Neural cell (in vitro differentiated cells): ENCODE results near the gene PARP12. TPM values are rescaled to one million over a fixed set of nuclear protein-coding genes. Genes with fewer than 3 reads are reported as not detected.

Experiments used
- H2AFZ ChIP-seq: fragments of 200-600, 300-800 bp; sonication (generic), shearing (Covaris generic); 2 replicates; pipeline ENCODE4 v1.6.0; 2014; ENCODE audit warnings: low read depth, mild to moderate bottlenecking, antibody characterized with exemption, low read length, moderate library complexity
- H3F3A ChIP-seq: fragments of 200-600 bp; shearing (Covaris generic); 2 replicates; pipeline ENCODE4 v1.6.1; 2016; ENCODE audit warnings: mild to moderate bottlenecking, moderate library complexity, mixed read lengths, antibody characterized with exemption, low read length; ENCODE audit not compliant: insufficient read depth, poor library complexity, severe bottlenecking
- H3K27ac ChIP-seq: fragments of 200-600, 300-800 bp; sonication (generic), shearing (Covaris generic); 2 replicates; pipeline ENCODE4 v1.5.1; 2014; ENCODE audit warnings: mild to moderate bottlenecking, low read length, moderate library complexity
- H3K27me3 ChIP-seq: fragments of 300-800, 200-600 bp; sonication (generic), shearing (Covaris generic); 2 replicates; pipeline ENCODE4 v1.6.0; 2014; ENCODE audit warnings: mild to moderate bottlenecking, low read depth, low read length, moderate library complexity; ENCODE audit not compliant: insufficient read depth
- H3K36me3 ChIP-seq: fragments of 300-800, 200-600 bp; sonication (generic), shearing (Covaris generic); 2 replicates; pipeline ENCODE4 v1.5.1; 2014; ENCODE audit warnings: mild to moderate bottlenecking, antibody characterized with exemption, low read length, moderate library complexity; ENCODE audit not compliant: insufficient read depth
- H3K4me2 ChIP-seq: fragments of 300-800, 200-600 bp; sonication (generic), shearing (Covaris generic); 2 replicates; pipeline ENCODE4 v1.6.0; 2014; ENCODE audit warnings: mild to moderate bottlenecking, low read length
- H3K4me3 ChIP-seq: fragments of 300-800, 200-600 bp; sonication (generic), shearing (Covaris generic); 2 replicates; pipeline ENCODE4 v1.5.1; 2014; ENCODE audit warnings: mild to moderate bottlenecking, low read length, moderate library complexity
- H3K79me2 ChIP-seq: fragments of 200-600 bp; shearing (Covaris generic); replicated peaks from 2 replicates; pipeline ENCODE4 v1.6.0; 2014; ENCODE audit warnings: mild to moderate bottlenecking, low read length, moderate library complexity; ENCODE audit not compliant: insufficient read depth
- H3K9ac ChIP-seq: fragments of 300-800, 200-600 bp; sonication (generic), shearing (Covaris generic); 2 replicates; pipeline ENCODE4 v1.6.1; 2016; ENCODE audit warnings: mild to moderate bottlenecking, low read length, mixed read lengths
- H3K9me2 ChIP-seq: fragments of 200-600 bp; shearing (Covaris generic); 2 replicates; pipeline ENCODE4 v1.6.1; 2016; ENCODE audit warnings: mild to moderate bottlenecking, low read length, mixed read lengths; ENCODE audit not compliant: insufficient read depth
- H3K9me3 ChIP-seq: fragments of 200-600, 300-800 bp; sonication (generic), shearing (Covaris generic); 2 replicates; pipeline ENCODE4 v1.6.1; 2016; ENCODE audit warnings: mild to moderate bottlenecking, mixed run types, low read length, moderate library complexity, mixed read lengths
- H4K20me1 ChIP-seq: fragments of 200-600 bp; shearing (Covaris generic); 2 replicates; pipeline ENCODE4 v1.6.1; 2016; ENCODE audit warnings: mild to moderate bottlenecking, mixed run types; ENCODE audit not compliant: insufficient read depth
- EP300 ChIP-seq: fragments of 450-650 bp; conservative IDR thresholded peaks from 2 replicates; pipeline ENCODE4 v1.6.1; 2014; ENCODE audit warnings: antibody characterized with exemption, mild to moderate bottlenecking, moderate library complexity; ENCODE audit not compliant: poor library complexity, severe bottlenecking
- EZH2 ChIP-seq: fragments of 200-600, 300-800 bp; shearing (Covaris generic), sonication (generic); IDR thresholded peaks from 2 replicates; pipeline ENCODE4 v1.6.1; 2014; ENCODE audit warnings: antibody characterized with exemption, low read length, borderline replicate concordance, mild to moderate bottlenecking; ENCODE audit not compliant: insufficient read depth, poor library complexity, severe bottlenecking
- MXI1 ChIP-seq: fragments of 450-650 bp; conservative IDR thresholded peaks from 2 replicates; pipeline ENCODE4 v1.6.1; 2014; ENCODE audit warnings: antibody characterized with exemption, mild to moderate bottlenecking; ENCODE audit not compliant: poor library complexity, severe bottlenecking
- POLR2AphosphoS5 ChIP-seq: IDR thresholded peaks from 2 replicates; pipeline ENCODE4 v1.6.1; 2012
- RAD21 ChIP-seq: fragments of 450-650 bp; conservative IDR thresholded peaks from 2 replicates; pipeline ENCODE4 v1.6.1; 2014; ENCODE audit warnings: antibody characterized with exemption, mild to moderate bottlenecking, moderate library complexity
- SMC3 ChIP-seq: fragments of 450-650 bp; conservative IDR thresholded peaks from 2 replicates; pipeline ENCODE4 v1.6.1; 2014; ENCODE audit warnings: antibody characterized with exemption, mild to moderate bottlenecking, moderate library complexity; ENCODE audit not compliant: poor library complexity
- TAF1 ChIP-seq: IDR thresholded peaks from 2 replicates; pipeline ENCODE4 v1.6.1; 2012; ENCODE audit warnings: low read depth
- polyA plus RNA-seq: library from polyadenylated mRNA; depleted of rRNA; stranded (reverse); fragments of >200 nt; gene quantifications from 2 replicates; pipeline ENCODE4 v1.2.3, GENCODE V29; 2014
- TF ChIP-seq, protein P1 (sequence below): IDR thresholded peaks from 2 replicates; pipeline ENCODE4 v1.6.1; 2012; ENCODE audit warnings: borderline replicate concordance
- TF ChIP-seq, protein P2 (sequence below): fragments of 450-650 bp; IDR thresholded peaks from 2 replicates; pipeline ENCODE4 v1.5.1; 2014; ENCODE audit warnings: antibody characterized with exemption, mild to moderate bottlenecking, moderate library complexity; ENCODE audit not compliant: poor library complexity, severe bottlenecking

PARP12 gene
- polyA plus RNA-seq, 1 donor from 2014 or later = not detected

- Histone ChIP-seq H3K9ac (no peak overlapping the region), H3F3A (no peaks in the 10 kb centered on the region), H2AFZ (no peak overlapping the region), H3K27ac (no peak overlapping the region), H3K9me2 (no peaks in the 10 kb centered on the region), H3K4me3 (no peak overlapping the region), H3K9me3 (no peaks in the 10 kb centered on the region), H3K36me3 (no peaks in the 10 kb centered on the region), H3K27me3 (no peaks in the 10 kb centered on the region), H3K79me2 (no peaks in the 10 kb centered on the region), H4K20me1 (no peaks in the 10 kb centered on the region), H3K4me2 (no peak overlapping the region)
- TF ChIP-seq, protein P1, sequence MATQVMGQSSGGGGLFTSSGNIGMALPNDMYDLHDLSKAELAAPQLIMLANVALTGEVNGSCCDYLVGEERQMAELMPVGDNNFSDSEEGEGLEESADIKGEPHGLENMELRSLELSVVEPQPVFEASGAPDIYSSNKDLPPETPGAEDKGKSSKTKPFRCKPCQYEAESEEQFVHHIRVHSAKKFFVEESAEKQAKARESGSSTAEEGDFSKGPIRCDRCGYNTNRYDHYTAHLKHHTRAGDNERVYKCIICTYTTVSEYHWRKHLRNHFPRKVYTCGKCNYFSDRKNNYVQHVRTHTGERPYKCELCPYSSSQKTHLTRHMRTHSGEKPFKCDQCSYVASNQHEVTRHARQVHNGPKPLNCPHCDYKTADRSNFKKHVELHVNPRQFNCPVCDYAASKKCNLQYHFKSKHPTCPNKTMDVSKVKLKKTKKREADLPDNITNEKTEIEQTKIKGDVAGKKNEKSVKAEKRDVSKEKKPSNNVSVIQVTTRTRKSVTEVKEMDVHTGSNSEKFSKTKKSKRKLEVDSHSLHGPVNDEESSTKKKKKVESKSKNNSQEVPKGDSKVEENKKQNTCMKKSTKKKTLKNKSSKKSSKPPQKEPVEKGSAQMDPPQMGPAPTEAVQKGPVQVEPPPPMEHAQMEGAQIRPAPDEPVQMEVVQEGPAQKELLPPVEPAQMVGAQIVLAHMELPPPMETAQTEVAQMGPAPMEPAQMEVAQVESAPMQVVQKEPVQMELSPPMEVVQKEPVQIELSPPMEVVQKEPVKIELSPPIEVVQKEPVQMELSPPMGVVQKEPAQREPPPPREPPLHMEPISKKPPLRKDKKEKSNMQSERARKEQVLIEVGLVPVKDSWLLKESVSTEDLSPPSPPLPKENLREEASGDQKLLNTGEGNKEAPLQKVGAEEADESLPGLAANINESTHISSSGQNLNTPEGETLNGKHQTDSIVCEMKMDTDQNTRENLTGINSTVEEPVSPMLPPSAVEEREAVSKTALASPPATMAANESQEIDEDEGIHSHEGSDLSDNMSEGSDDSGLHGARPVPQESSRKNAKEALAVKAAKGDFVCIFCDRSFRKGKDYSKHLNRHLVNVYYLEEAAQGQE = no peak
- TF ChIP-seq EZH2 = no peak
- TF ChIP-seq RAD21 = no peak
- no peak for TF ChIP-seq EP300
- no peak for TF ChIP-seq SMC3
- TF ChIP-seq POLR2AphosphoS5 = no peak
- TF ChIP-seq, protein P2, sequence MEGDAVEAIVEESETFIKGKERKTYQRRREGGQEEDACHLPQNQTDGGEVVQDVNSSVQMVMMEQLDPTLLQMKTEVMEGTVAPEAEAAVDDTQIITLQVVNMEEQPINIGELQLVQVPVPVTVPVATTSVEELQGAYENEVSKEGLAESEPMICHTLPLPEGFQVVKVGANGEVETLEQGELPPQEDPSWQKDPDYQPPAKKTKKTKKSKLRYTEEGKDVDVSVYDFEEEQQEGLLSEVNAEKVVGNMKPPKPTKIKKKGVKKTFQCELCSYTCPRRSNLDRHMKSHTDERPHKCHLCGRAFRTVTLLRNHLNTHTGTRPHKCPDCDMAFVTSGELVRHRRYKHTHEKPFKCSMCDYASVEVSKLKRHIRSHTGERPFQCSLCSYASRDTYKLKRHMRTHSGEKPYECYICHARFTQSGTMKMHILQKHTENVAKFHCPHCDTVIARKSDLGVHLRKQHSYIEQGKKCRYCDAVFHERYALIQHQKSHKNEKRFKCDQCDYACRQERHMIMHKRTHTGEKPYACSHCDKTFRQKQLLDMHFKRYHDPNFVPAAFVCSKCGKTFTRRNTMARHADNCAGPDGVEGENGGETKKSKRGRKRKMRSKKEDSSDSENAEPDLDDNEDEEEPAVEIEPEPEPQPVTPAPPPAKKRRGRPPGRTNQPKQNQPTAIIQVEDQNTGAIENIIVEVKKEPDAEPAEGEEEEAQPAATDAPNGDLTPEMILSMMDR = no peak
- no peak for TF ChIP-seq TAF1
- no peak for TF ChIP-seq MXI1
Observed at GRCh38 chr7:140070546-140070945, 7.8 kb upstream of the PARP12 start.

- Histone ChIP-seq H3K9me3 (no peaks in the 10 kb centered on the region), H3F3A (no peaks in the 10 kb centered on the region), H3K79me2 (no peaks in the 10 kb centered on the region), H3K4me2 (no peak overlapping the region), H2AFZ (no peak overlapping the region), H3K9ac (no peak overlapping the region), H3K9me2 (no peaks in the 10 kb centered on the region), H4K20me1 (no peaks in the 10 kb centered on the region), H3K36me3 (no peaks in the 10 kb centered on the region), H3K4me3 (no peak overlapping the region), H3K27ac (no peak overlapping the region), H3K27me3 (no peaks in the 10 kb centered on the region)
- no peak for TF ChIP-seq RAD21
- TF ChIP-seq SMC3 = no peak
- no peak for TF ChIP-seq MXI1
Observed at GRCh38 chr7:140069298-140069949, 6.7 kb upstream of the PARP12 start.
